WTC11 (cell line): Measurements from ENCODE around the gene TMEM121B. TPM values are rescaled to one million over a fixed set of nuclear protein-coding genes. Genes with fewer than 3 reads are reported as not detected.

Experiments used
- ATAC-seq: fragments of 200-7000 bp; cut with Tn5 transposase; 2 replicates; pipeline ENCODE4 v1.10.0; 2021; ENCODE audit warnings: mild to moderate bottlenecking, moderate library complexity
- CTCF ChIA-PET: fragments of 300-600 bp; sonication (Branson Sonifier 250); formaldehyde crosslinking; loops from one replicate; lab custom pipeline; 2021; ENCODE audit warnings: antibody characterized with exemption; lab: Charles Lee
- POLR2A ChIA-PET: fragments of 350-600 bp; sonication (Branson Sonifier 250); formaldehyde crosslinking; loops from one replicate; lab custom pipeline; 2021; ENCODE audit warnings: antibody characterized with exemption; lab: Charles Lee
- DNase-seq: peaks from one replicate; pipeline ENCODE4 v3.0.0; 2021; ENCODE audit warnings: low spot score
- H3K27ac Mint-ChIP-seq: 2 replicates; pipeline ENCODE4 v1.8.0; 2021; ENCODE audit warnings: mixed read lengths
- H3K27me3 Mint-ChIP-seq: 2 replicates; pipeline ENCODE4 v1.8.0; 2021; ENCODE audit warnings: low read depth, mild to moderate bottlenecking, moderate library complexity, mixed read lengths
- H3K36me3 Mint-ChIP-seq: 2 replicates; pipeline ENCODE4 v1.8.0; 2021; ENCODE audit warnings: mixed read lengths
- H3K4me1 Mint-ChIP-seq: 2 replicates; pipeline ENCODE4 v1.8.0; 2022; ENCODE audit warnings: mixed read lengths
- H3K4me3 Mint-ChIP-seq: 2 replicates; pipeline ENCODE4 v1.8.0; 2021; ENCODE audit warnings: mild to moderate bottlenecking, moderate library complexity, mixed read lengths
- H3K9me3 Mint-ChIP-seq: 2 replicates; pipeline ENCODE4 v1.8.0; 2021; ENCODE audit warnings: mixed read lengths
- AFF4 ChIP-seq: sonication (generic); formaldehyde crosslinking; IDR thresholded peaks from 2 replicates; pipeline ENCODE4 v1.8.1; 2023; ENCODE audit warnings: mild to moderate bottlenecking, missing genetic modification reagents, borderline replicate concordance
- FOXJ3 ChIP-seq: sonication (generic); formaldehyde crosslinking; IDR thresholded peaks from 2 replicates; pipeline ENCODE4 v1.9.0; 2021; ENCODE audit warnings: missing genetic modification reagents, mild to moderate bottlenecking, borderline replicate concordance
- JUN ChIP-seq: sonication (generic); formaldehyde crosslinking; IDR thresholded peaks from 2 replicates; pipeline ENCODE4 v1.8.0; 2023; ENCODE audit warnings: mild to moderate bottlenecking, missing genetic modification reagents
- KAT7 ChIP-seq: sonication (generic); formaldehyde crosslinking; IDR thresholded peaks from 2 replicates; pipeline ENCODE4 v1.8.1; 2023; ENCODE audit warnings: missing genetic modification reagents, mild to moderate bottlenecking, borderline replicate concordance
- NFE2L1 ChIP-seq: sonication (generic); formaldehyde crosslinking; IDR thresholded peaks from 2 replicates; pipeline ENCODE4 v1.8.1; 2023; ENCODE audit warnings: missing genetic modification reagents
- NR3C1 ChIP-seq: sonication (generic); formaldehyde crosslinking; conservative IDR thresholded peaks from 2 replicates; pipeline ENCODE4 v1.8.1; 2023; ENCODE audit warnings: low read depth, mild to moderate bottlenecking, missing genetic modification reagents
- PREB ChIP-seq: sonication (generic); formaldehyde crosslinking; IDR thresholded peaks from 2 replicates; pipeline ENCODE4 v1.8.1; 2022; ENCODE audit warnings: mild to moderate bottlenecking, missing genetic modification reagents, moderate library complexity, borderline replicate concordance
- PRRX2 ChIP-seq: fragments of 250-450 bp; sonication (Bioruptor Pico); IDR thresholded peaks from 2 replicates; pipeline ENCODE4 v1.8.0; 2021; ENCODE audit warnings: mild to moderate bottlenecking
- SMAD4 ChIP-seq: sonication (generic); formaldehyde crosslinking; IDR thresholded peaks from 2 replicates; pipeline ENCODE4 v1.8.0; 2022; ENCODE audit warnings: mild to moderate bottlenecking, missing genetic modification reagents
- SP1 ChIP-seq: sonication (generic); formaldehyde crosslinking; conservative IDR thresholded peaks from 2 replicates; pipeline ENCODE4 v1.8.1; 2022; ENCODE audit warnings: missing genetic modification reagents
- TP53 ChIP-seq: sonication (generic); formaldehyde crosslinking; IDR thresholded peaks from 2 replicates; pipeline ENCODE4 v1.8.1; 2023; ENCODE audit warnings: mild to moderate bottlenecking, missing genetic modification reagents
- ZNF138 ChIP-seq: sonication (generic); formaldehyde crosslinking; conservative IDR thresholded peaks from 2 replicates; pipeline ENCODE4 v1.8.1; 2022; ENCODE audit warnings: mild to moderate bottlenecking, moderate library complexity, missing genetic modification reagents
- ZNF219 ChIP-seq: sonication (generic); formaldehyde crosslinking; IDR thresholded peaks from 2 replicates; pipeline ENCODE4 v1.8.0; 2023; ENCODE audit warnings: missing genetic modification reagents, mild to moderate bottlenecking, borderline replicate concordance
- ZNF281 ChIP-seq: sonication (generic); formaldehyde crosslinking; IDR thresholded peaks from 2 replicates; pipeline ENCODE4 v1.8.0; 2023; ENCODE audit warnings: mild to moderate bottlenecking, missing genetic modification reagents
- total RNA-seq: library from RNA; stranded (reverse); gene quantifications from 3 replicates; pipeline ENCODE4 v1.2.3, GENCODE V29; 2021
- TF ChIP-seq, protein P1 (sequence below): sonication (generic); formaldehyde crosslinking; IDR thresholded peaks from 2 replicates; pipeline ENCODE4 v1.8.1; 2023; ENCODE audit warnings: mild to moderate bottlenecking, moderate library complexity, missing genetic modification reagents
- TF ChIP-seq, protein P2 (sequence below): fragments of 250-450 bp; sonication (Bioruptor Pico); IDR thresholded peaks from 2 replicates; pipeline ENCODE4 v1.9.0; 2021; ENCODE audit warnings: moderate library complexity, mild to moderate bottlenecking, inconsistent platforms, borderline replicate concordance
- TF ChIP-seq, protein P3 (sequence below): sonication (generic); formaldehyde crosslinking; IDR thresholded peaks from 2 replicates; pipeline ENCODE4 v1.8.1; 2023; ENCODE audit warnings: mild to moderate bottlenecking, missing genetic modification reagents

Gene TMEM121B
- total RNA-seq, 1 experiment from 2014 or later, result 7.5 TPM

DNA sequence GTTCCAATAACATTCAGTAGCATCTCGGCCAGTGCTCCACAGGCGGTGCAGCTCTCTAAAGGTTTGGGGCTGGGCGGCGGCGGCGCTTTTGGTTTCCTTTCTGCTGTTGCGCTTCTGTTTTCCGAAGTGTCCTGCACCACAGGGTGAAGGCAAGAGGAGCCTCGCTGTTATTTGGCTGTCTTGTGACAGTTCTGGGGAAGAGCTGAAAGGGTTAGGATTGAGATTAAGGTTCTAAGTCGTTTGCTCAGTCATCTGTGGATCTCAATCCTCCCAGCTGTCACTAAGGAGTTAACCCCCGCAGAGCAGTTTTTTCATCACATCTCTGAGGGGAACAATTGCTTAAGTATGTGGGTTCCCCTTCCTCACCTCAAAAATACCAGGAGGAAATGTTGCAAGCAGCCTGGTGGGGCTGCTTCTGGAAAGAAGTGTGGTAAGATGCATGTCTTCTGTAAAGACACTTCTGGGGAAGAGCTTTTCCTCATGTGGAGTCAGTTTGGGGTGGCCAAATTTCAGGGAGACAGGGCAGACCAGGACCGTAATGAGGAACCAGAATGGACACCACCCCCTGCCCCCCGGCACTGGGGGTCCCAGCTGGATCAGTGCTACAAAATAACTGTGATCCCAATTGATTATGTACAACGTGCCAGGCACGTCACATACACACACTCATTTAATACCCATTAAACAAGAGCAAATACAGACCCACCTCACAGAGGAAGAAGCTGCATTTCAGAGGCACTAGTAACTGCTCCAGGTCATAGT, 14.2 kb downstream of the TMEM121B start (continued):
- TF ChIP-seq, protein P1, sequence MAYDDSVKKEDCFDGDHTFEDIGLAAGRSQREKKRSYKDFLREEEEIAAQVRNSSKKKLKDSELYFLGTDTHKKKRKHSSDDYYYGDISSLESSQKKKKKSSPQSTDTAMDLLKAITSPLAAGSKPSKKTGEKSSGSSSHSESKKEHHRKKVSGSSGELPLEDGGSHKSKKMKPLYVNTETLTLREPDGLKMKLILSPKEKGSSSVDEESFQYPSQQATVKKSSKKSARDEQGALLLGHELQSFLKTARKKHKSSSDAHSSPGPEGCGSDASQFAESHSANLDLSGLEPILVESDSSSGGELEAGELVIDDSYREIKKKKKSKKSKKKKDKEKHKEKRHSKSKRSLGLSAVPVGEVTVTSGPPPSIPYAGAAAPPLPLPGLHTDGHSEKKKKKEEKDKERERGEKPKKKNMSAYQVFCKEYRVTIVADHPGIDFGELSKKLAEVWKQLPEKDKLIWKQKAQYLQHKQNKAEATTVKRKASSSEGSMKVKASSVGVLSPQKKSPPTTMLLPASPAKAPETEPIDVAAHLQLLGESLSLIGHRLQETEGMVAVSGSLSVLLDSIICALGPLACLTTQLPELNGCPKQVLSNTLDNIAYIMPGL, result no peak
- TF ChIP-seq AFF4 (CRISPR knock-in tag) (no peak), FOXJ3 (CRISPR knock-in tag) (no peak), ZNF281 (CRISPR knock-in tag) (no peak), JUN (CRISPR knock-in tag) (no peak)

GRCh38 chr22:17106161-17106784, 14.9 kb downstream of the TMEM121B start:
- Mint-ChIP-seq H3K27ac (no peak overlapping the region), H3K4me3 (no peak overlapping the region), H3K27me3 (no peaks in the 10 kb centered on the region), H3K9me3 (no peaks in the 10 kb centered on the region), H3K36me3 (peaks cover 10% of the 10 kb centered on the region), H3K4me1 (peaks cover 4% of the 10 kb centered on the region; the same call in 1 of the 2 replicates)
- ATAC-seq (peak; percentile 93), DNase-seq (peak; percentile 37)
- ChIA-PET CTCF (interaction anchor here (0.8 to 3.6 kb wide), 10 partner anchors 9 to 1044 kb away, joined by 3 to 17 read pairs (median 6); partner anchors contain the start of gene USP18), POLR2A (no interaction called here)
- no peak for TF ChIP-seq SMAD4 (CRISPR knock-in tag)

- Mint-ChIP-seq H3K27me3 (no peaks in the 10 kb centered on the region), H3K9me3 (no peaks in the 10 kb centered on the region), H3K4me3 (no peak overlapping the region), H3K27ac (no peak overlapping the region), H3K4me1 (no peaks in the 10 kb centered on the region), H3K36me3 (peaks cover 14% of the 10 kb centered on the region)
- POLR2A ChIA-PET, result no interaction called here
- DNase-seq (no peak), ATAC-seq (no peak)
- CTCF ChIA-PET, result interaction anchor here (0.8 to 3.6 kb wide), 5 partner anchors 10 to 1045 kb away, joined by 3 to 17 read pairs (median 5); partner anchors contain the start of gene USP18
- TF ChIP-seq NFE2L1 (CRISPR knock-in tag), result no peak
- TF ChIP-seq, protein P2, sequence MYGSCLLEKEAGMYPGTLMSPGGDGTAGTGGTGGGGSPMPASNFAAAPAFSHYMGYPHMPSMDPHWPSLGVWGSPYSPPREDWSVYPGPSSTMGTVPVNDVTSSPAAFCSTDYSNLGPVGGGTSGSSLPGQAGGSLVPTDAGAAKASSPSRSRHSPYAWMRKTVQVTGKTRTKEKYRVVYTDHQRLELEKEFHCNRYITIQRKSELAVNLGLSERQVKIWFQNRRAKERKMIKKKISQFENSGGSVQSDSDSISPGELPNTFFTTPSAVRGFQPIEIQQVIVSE (CRISPR knock-in tag), result no peak
- no peak for TF ChIP-seq ZNF219 (CRISPR knock-in tag)
- TF ChIP-seq, protein P3, sequence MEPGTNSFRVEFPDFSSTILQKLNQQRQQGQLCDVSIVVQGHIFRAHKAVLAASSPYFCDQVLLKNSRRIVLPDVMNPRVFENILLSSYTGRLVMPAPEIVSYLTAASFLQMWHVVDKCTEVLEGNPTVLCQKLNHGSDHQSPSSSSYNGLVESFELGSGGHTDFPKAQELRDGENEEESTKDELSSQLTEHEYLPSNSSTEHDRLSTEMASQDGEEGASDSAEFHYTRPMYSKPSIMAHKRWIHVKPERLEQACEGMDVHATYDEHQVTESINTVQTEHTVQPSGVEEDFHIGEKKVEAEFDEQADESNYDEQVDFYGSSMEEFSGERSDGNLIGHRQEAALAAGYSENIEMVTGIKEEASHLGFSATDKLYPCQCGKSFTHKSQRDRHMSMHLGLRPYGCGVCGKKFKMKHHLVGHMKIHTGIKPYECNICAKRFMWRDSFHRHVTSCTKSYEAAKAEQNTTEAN (CRISPR knock-in tag), result no peak
- TF ChIP-seq ZNF138 (CRISPR knock-in tag), result no peak
- no peak for TF ChIP-seq SMAD4 (CRISPR knock-in tag)
- no peak for TF ChIP-seq PRRX2 (CRISPR knock-in tag)
- no peak for TF ChIP-seq SP1
- TF ChIP-seq KAT7, result no peak
- TF ChIP-seq PREB (CRISPR knock-in tag), result no peak
- TF ChIP-seq TP53, result no peak
- no peak for TF ChIP-seq NR3C1 (CRISPR knock-in tag)
Observed at GRCh38 chr22:17105143-17106129, 15.7 kb downstream of the TMEM121B start.
